HK-2 (cell line): ENCODE measurements around the gene FABP3.
"Not testable (repeated sequence)": the region's sequence is repeated elsewhere in the genome, so short reads cannot be mapped to it uniquely, and the experiment has no call there.

Experiments used
- DNase-seq: peaks from one replicate; pipeline ENCODE4 v3.0.0-alpha.2; 2018; ENCODE audit not compliant: unreplicated experiment

The FABP3 gene

GRCh38 chr1:31398246-31398645, 25.4 kb upstream of the FABP3 start:
- DNase-seq, result no peak

- no peak for DNase-seq
Observed at GRCh38 chr1:31397360-31398095, 24.7 kb upstream of the FABP3 start.

GRCh38 chr1:31396633-31397351, 23.9 kb upstream of the FABP3 start:
- no peak for DNase-seq

DNA sequence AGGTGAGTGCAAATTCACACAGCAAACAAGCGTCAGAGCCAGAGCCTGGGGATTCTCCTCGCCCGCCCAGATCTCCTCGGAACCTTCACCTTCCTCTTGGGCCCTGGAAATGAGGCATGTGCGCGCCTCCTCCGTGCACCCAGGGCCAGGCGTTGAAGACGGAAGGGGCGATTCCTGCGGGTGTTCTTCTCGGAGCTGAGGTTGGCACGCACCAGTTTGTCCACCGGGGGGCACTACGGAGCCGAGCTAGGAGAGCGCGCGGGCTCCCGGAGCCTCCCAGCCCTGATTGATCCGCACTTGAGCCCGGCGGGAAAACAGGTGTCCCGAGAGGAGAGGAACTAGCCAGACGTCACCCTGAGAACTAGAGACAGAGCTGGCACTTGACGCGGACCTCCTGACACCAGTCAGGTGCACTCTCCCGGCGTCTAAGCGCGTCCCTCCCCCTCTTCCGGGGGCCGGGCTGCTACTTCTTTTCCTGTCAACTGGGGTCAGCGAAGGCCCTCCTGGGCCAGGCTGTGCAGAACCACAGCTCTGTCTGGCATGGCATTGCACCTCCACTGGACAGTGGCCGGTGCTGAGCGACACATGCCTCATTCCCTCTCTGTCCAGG, 21.8 kb upstream of the FABP3 start:
- peak; percentile 94 for DNase-seq

- no peak for DNase-seq
Observed at GRCh38 chr1:31393463-31393862, 20.6 kb upstream of the FABP3 start.

- no peak for DNase-seq
Observed at GRCh38 chr1:31390071-31390470, 17.2 kb upstream of the FABP3 start.

GRCh38 chr1:31389616-31390015, 16.7 kb upstream of the FABP3 start:
- DNase-seq, result no peak

GRCh38 chr1:31387612-31388011, 14.7 kb upstream of the FABP3 start:
- DNase-seq, result no peak

- not testable (repeated sequence) for DNase-seq
Observed at GRCh38 chr1:31386576-31387243, 13.8 kb upstream of the FABP3 start.

DNA sequence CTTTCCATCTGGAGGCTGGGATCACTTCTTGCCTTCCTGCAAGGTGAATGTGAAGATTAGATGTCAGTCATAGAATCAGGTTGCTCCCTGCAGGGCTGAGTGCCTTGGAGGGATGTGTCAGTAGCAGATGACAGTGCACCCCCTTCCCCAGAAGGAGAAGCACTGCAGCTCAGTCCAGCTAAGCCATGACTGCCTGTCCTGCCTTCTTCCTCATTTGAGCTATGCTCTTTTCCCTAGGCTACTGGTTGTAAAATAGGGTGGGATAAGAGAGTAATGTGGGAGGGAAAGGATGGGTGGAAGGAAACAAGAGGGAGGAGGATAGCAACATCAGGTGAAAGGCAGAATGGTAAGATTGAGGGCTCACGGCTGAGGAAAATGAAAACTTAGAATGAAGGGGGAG, 11.1 kb upstream of the FABP3 start:
- DNase-seq, result no peak

- DNase-seq, result no peak
Observed at GRCh38 chr1:31382379-31382989, 9.6 kb upstream of the FABP3 start.

DNA sequence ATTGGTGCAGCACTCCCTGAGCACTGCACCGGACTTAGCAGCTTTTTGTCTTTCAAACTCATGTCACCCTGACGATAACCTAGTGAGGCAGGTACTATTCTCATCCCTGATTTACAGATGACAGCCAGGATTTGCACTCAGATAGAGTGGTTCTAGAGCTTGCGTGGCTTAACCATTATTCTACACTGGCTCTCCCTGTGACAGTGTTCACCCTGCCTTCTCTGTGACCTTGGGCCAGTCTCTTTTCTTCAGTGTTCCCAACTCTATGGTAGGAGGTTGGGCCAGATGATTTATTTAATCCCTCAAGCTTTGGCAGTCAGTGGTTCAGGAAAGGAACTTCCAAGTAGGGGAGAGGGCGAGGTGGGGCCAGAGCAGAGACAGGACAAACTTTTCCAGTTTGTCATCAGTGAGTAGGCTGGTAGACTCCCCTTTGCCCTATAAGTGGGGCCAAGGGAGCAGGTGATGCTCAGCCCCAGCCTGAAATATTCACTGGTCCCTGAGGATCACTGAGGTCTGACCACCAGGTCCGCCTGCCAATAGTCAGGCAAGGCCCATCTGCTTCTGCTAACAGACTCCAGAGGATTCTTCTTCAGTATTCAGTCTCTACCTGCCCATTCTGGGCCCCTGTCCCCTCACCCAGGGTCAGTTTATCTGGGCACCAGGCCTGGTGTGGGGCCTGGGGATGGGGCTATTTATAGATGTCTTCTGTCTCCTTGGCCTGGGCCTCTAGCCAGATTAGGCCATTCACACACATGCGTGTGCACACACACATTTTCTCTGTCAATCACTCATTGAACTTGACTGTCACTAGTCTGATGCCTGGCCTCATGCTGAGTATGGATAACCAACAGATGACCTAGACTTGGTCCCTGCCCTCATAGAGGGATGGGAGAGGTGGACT, 8.8 kb upstream of the FABP3 start:
- no peak for DNase-seq

GRCh38 chr1:31380181-31380580, 7.3 kb upstream of the FABP3 start:
- DNase-seq, result no peak

- no peak for DNase-seq
Observed at GRCh38 chr1:31378001-31378400, 5.1 kb upstream of the FABP3 start.

DNA sequence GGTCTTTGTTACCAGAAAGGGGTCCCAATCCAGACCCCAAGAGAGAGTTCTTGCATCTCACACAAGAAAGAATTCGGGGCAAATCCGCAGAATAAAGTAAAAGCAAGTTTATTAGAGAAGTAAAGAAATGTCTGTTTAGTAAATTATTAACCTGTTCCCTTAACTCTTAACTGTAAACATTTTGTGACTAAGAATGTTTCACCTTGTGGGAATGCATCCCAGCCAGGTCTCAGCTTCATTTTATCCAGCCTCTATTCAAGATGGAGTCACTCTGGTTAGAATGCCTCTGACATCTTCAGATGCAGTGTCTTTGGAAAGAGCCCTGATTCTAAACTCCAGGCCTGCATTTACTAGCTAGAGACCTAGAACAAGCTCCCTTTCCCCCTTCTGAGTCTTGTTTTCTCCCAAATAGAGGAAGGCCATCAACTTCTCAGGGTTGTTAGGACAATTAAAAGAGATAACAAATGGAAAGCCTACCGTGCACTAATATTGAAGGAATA, 4.5 kb upstream of the FABP3 start:
- no peak for DNase-seq

DNA sequence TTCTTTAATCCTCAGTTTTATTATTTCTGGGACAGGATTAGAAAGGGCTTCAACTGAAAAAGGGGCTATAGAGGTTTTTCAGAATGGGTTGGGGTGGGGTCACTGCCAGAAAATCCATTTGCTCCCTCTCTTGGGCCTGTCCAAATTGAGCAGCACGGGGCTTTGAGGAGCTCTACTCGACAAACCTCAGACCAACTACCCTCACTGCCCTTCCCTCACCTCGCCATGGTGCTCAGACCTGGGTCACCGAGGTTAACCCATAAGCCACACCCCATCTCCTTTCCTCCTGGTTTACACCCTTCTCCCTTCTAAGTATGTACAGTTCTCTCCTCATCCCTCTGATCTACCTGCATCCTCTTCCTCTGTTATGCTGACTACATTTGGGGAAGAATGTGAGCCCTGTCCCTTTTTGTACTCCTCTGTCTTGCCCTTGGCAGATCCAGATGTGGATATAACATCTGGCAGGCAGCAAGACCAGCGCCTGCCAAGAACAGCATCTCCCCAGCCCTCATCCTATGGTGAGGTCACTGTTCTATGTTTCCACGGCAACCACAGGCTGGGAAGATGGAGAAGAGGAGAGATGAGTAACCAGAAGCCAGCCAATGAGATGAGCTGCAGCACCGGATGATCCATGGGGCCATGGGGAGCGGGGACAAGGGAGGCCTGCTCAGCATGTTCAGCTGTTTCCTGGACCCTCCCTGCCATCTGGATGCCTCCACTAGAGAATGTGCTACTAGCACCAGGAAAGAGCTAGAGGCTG, 3.7 kb upstream of the FABP3 start:
- peak; percentile 76 for DNase-seq

GRCh38 chr1:31374511-31375196, 1.8 kb upstream of the FABP3 start:
- DNase-seq, result no peak

DNA sequence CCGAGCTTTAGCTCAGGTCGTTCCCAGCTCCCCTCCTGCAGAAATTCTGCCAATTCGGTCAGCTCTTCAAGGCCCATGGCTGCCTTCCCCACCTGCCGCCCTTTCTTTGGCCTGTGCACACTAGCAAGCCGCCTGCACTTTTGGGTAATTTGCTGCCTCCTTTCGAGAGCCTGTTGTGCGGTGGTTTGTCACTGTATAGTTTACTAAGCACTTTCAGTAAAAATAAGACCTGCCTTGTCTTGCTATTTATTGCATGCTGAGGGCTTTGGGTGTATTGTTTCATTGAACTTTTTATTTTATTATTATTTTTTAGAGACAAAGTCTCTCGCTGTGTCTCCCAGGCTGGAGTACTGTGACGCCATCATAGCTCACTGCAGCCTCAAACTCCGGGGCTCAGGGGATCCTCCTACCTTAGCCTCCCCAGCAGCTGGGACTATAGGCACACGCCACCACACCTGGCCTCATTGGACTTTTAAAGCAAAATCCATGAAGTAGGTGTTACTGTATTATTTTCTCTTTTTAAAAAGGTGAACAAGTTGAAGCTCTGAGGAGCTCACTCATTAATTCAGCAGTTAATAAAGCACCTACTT, 1.1 kb upstream of the FABP3 start:
- no peak for DNase-seq

GRCh38 chr1:31372751-31373055, 173 bp downstream of the FABP3 start:
- no peak for DNase-seq
